ENCODE measurements around the gene HSH2D. TPM values are rescaled to one million over a fixed set of nuclear protein-coding genes. Genes with fewer than 3 reads are reported as not detected.

Gene HSH2D, protein sequence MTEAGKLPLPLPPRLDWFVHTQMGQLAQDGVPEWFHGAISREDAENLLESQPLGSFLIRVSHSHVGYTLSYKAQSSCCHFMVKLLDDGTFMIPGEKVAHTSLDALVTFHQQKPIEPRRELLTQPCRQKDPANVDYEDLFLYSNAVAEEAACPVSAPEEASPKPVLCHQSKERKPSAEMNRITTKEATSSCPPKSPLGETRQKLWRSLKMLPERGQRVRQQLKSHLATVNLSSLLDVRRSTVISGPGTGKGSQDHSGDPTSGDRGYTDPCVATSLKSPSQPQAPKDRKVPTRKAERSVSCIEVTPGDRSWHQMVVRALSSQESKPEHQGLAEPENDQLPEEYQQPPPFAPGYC
- total RNA-seq (2022) (0.49 TPM in 1 of 2 replicates, not detected in the other), Bru-seq, nascent RNA (percentile 22 among the genes with signal in this experiment), BruChase-seq, experiment 1, labeled RNA remaining after a 6-hour chase (percentile 18 among the genes with signal in this experiment), BruChase-seq, experiment 2, labeled RNA remaining after a 2-hour chase (percentile 22 among the genes with signal in this experiment)
- long read RNA-seq: 0 reads

DNA sequence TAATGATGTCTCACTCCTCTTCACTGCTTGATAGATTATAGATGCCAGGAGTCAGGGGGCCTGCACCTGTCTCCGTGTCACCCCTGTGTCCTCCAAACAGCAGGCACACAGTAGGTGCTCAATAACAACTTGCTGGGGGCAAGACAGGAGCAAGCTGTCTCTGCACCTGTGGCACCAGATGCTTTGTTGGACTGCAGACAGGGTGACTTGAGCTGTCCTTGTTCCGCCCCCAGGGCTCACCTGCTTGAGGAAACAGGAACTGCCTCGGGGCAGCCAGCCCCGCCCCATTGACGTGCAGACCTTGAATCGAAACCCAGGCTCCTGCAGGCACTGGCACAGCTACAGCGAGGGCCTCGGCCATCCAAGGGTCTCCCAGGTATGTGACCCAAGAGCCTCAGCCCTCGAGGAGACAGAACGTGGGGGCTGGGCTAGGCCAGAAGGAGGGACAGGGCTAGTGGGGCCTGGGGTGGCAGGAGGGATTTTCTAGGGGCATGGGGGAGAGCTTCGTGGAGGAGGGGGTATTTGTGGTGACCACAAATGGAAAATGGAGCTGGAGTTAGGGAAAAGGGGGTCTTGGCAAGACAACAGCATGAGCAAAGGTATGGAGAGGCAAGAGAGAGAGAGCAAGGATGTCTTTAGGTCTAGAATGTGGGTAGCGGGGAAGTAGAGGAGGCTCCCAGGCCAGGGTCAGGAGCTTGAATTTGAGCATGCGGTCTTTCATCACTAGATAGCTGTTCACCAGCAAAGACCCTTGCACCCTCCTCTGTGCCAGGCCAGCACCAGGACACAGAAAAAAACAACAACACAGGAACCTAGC lies at the start of gene HSH2D:
TSS of gene HSH2D (plus strand) at position 287 of the 817 bp plus-strand sequence. CDS start 5,066 bp downstream, outside the sequence.
- H3K27ac Mint-ChIP-seq (ENCODE audit: low read depth, unreplicated experiment): peak within 1 kb of the TSS; percentile 23
- H3K36me3 Mint-ChIP-seq (ENCODE audit: insufficient read depth, unreplicated experiment): no peaks in the 10 kb centered on the region
- H3K27me3 Mint-ChIP-seq (ENCODE audit: insufficient read depth, unreplicated experiment): no peaks in the 10 kb centered on the region
- peak; percentile 68 for DNase-seq (ENCODE audit: unreplicated experiment)
- no TSS peak for BruUV-seq (replicated peaks)
- H3K4me1 Mint-ChIP-seq (ENCODE audit: insufficient read depth, unreplicated experiment): peaks cover 12% of the 10 kb centered on the region
- POLR2A ChIA-PET: interaction anchor here (0.9 kb wide), 1 partner anchor 31 kb away, joined by 3 read pairs; no protein-coding TSS in a partner anchor
- intact Hi-C loops (cut with micrococcal nuclease): no loop called here
- no peak within 1 kb of the TSS for H3K4me3 Mint-ChIP-seq (ENCODE audit: unreplicated experiment)
- no peaks in the 10 kb centered on the region for H3K9me3 Mint-ChIP-seq (ENCODE audit: unreplicated experiment)
- CTCF ChIA-PET: interaction anchor here (0.6 to 1.5 kb wide), 3 partner anchors 39 to 727 kb away, joined by 3 to 4 read pairs (median 3); no protein-coding TSS in a partner anchor
- TF ChIP-seq, protein P1, sequence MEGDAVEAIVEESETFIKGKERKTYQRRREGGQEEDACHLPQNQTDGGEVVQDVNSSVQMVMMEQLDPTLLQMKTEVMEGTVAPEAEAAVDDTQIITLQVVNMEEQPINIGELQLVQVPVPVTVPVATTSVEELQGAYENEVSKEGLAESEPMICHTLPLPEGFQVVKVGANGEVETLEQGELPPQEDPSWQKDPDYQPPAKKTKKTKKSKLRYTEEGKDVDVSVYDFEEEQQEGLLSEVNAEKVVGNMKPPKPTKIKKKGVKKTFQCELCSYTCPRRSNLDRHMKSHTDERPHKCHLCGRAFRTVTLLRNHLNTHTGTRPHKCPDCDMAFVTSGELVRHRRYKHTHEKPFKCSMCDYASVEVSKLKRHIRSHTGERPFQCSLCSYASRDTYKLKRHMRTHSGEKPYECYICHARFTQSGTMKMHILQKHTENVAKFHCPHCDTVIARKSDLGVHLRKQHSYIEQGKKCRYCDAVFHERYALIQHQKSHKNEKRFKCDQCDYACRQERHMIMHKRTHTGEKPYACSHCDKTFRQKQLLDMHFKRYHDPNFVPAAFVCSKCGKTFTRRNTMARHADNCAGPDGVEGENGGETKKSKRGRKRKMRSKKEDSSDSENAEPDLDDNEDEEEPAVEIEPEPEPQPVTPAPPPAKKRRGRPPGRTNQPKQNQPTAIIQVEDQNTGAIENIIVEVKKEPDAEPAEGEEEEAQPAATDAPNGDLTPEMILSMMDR (IDR thresholded peaks at IDR 0.05; ENCODE audit: unreplicated experiment): no peak

DNA sequence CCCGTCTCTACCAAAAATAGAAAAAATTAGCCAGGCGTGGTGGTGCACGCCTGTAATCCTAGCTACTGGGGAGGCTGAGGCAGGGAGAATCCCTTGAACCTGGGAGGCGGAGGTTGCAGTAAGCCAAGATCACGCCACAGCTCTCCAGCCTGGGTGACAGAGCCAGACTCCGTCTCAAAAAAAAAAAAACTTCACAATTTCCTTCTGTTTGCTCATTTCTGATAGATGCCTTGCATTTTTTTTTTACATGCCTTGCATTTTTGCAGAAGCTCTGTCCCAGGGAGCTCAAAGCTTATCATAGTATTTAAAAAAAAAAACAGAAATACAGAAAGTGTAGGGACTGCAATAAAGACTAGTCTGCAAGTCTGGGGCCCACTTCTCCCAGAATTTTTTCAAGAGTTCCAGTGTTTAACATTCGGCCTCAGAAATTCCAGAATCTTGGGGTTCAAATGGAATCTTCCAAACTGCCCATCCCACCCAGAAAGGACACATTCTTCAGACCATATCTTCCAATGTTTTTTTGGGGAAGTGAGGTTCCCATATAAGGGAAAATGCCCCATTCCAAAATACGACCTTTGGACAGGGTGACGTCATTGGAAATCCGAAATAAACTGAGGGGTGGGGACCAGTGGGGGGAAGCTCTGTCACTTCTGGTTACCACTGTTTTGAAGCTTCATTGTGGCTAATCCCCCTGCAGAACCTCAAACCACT lies 49.0 kb upstream of the HSH2D start:
- POLR2A ChIA-PET: interaction anchor here (1.2 kb wide), 1 partner anchor 16 kb away, joined by 6 read pairs; no protein-coding TSS in a partner anchor
- Mint-ChIP-seq H3K9me3 (ENCODE audit: unreplicated experiment) (no peaks in the 10 kb centered on the region), H3K27ac (ENCODE audit: low read depth, unreplicated experiment) (no peak overlapping the region), H3K4me1 (ENCODE audit: insufficient read depth, unreplicated experiment) (no peaks in the 10 kb centered on the region), H3K4me3 (ENCODE audit: unreplicated experiment) (no peak overlapping the region), H3K36me3 (ENCODE audit: insufficient read depth, unreplicated experiment) (peaks cover 96% of the 10 kb centered on the region), H3K27me3 (ENCODE audit: insufficient read depth, unreplicated experiment) (no peaks in the 10 kb centered on the region)
- DNase-seq (ENCODE audit: unreplicated experiment): no peak
- CTCF ChIA-PET: interaction anchor here (1.4 to 1.5 kb wide), 2 partner anchors 17 to 53 kb away, joined by 4 to 5 read pairs; no protein-coding TSS in a partner anchor
- intact Hi-C loops (cut with micrococcal nuclease): no loop called here
- TF ChIP-seq, protein P1 (IDR thresholded peaks at IDR 0.05; ENCODE audit: unreplicated experiment): no peak
- no TSS peak for BruUV-seq (replicated peaks)

DNA sequence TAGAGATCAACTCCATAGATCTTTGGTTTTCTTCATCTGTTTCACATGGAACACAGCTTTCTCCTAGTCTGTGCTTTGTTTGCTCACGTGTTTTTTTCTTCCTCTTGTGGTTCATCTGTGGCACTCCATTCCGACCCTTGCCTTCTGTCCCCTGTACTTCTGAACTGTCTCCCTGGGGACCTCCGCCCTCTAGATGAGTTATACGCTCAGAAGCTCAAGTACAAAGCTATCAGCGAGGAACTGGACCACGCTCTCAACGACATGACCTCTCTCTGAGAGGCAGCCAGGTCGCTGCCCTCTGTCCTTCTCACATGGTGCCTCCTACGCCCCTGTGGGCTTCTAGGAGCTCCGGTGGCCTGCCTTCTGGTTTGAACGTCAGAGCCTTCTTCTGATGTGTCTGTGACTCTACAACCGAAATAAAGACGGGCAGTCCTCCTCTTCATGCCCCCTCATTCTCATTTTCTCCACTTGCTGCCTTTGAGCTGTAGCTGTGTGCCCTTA lies 48.4 kb upstream of the HSH2D start:
- Mint-ChIP-seq H3K27ac (ENCODE audit: low read depth, unreplicated experiment) (peak overlapping the region; percentile 30), H3K36me3 (ENCODE audit: insufficient read depth, unreplicated experiment) (peaks cover 96% of the 10 kb centered on the region), H3K4me3 (ENCODE audit: unreplicated experiment) (no peak overlapping the region), H3K9me3 (ENCODE audit: unreplicated experiment) (no peaks in the 10 kb centered on the region), H3K27me3 (ENCODE audit: insufficient read depth, unreplicated experiment) (no peaks in the 10 kb centered on the region), H3K4me1 (ENCODE audit: insufficient read depth, unreplicated experiment) (no peaks in the 10 kb centered on the region)
- ChIA-PET CTCF (interaction anchor here (1.0 to 1.5 kb wide), 3 partner anchors 9 to 53 kb away, joined by 3 to 5 read pairs (median 4); no protein-coding TSS in a partner anchor), POLR2A (interaction anchor here (1.2 kb wide), 1 partner anchor 17 kb away, joined by 6 read pairs; no protein-coding TSS in a partner anchor)
- DNase-seq (ENCODE audit: unreplicated experiment): no peak
- BruUV-seq (replicated peaks): no TSS peak
- TF ChIP-seq, protein P1 (IDR thresholded peaks at IDR 0.05; ENCODE audit: unreplicated experiment): no peak
- intact Hi-C loops (cut with micrococcal nuclease): no loop called here

All from MCF 10A (cell line).